Breast epithelium (tissue), 4 donors: ENCODE data around the gene BRIP1. TPM values are rescaled to one million over a fixed set of nuclear protein-coding genes. Genes with fewer than 3 reads are reported as not detected.

Experiments used
- DNase-seq, 2 donors: peaks; one replicate each; pipeline ENCODE4 v3.0.0-alpha.2; 2019; ENCODE audit warnings: low spot score in 2 of 2
- H3K27ac ChIP-seq, 2 donors: fragments of 200-600 bp; sonication (generic) in 1 of 2; one replicate each; pipeline ENCODE4 v1.5.1; 2016 to 2019; ENCODE audit warnings: mild to moderate bottlenecking in 1 of 2
- H3K27me3 ChIP-seq, 2 donors: fragments of 200-600 bp; sonication (generic) in 1 of 2; one replicate each; pipeline versions ENCODE4 v1.5.1 to v1.6.0; 2017 to 2019; ENCODE audit warnings: control low read depth in 1 of 2, mild to moderate bottlenecking in 1 of 2
- H3K36me3 ChIP-seq: fragments of 200-600 bp; one replicate; pipeline ENCODE4 v1.5.1; 2019
- H3K4me1 ChIP-seq, 2 donors: fragments of 200-600 bp; sonication (generic); one replicate each; pipeline ENCODE4 v1.5.1; 2016 to 2019; ENCODE audit warnings: control low read depth in 1 of 2
- H3K4me3 ChIP-seq, 3 donors: fragments of 200-600 bp; sonication (generic); 1 replicate in 2 of 3; 2 replicates in 1 of 3; pipeline ENCODE4 v1.5.1; 2016 to 2019; ENCODE audit warnings: mild to moderate bottlenecking in 3 of 3, moderate library complexity in 2 of 3
- H3K9me3 ChIP-seq, 2 donors: fragments of 200-600 bp; sonication (generic) in 1 of 2; one replicate each; pipeline ENCODE4 v1.5.1; 2016 to 2019; ENCODE audit warnings: control low read depth in 1 of 2
- CTCF ChIP-seq, 3 donors: fragments of 450-650 bp; IDR thresholded peaks; one replicate each; pipeline ENCODE4 v1.5.1; 2016 to 2017; ENCODE audit warnings: antibody characterized with exemption in 3 of 3, mild to moderate bottlenecking in 3 of 3, moderate library complexity in 3 of 3
- POLR2A ChIP-seq: fragments of 450-650 bp; IDR thresholded peaks from one replicate; pipeline ENCODE4 v1.6.1; 2016; ENCODE audit warnings: antibody characterized with exemption, mild to moderate bottlenecking, moderate library complexity
- POLR2AphosphoS5 ChIP-seq, 3 donors: sonication (generic); formaldehyde crosslinking; IDR thresholded peaks; one replicate each; pipeline ENCODE4 v1.6.1; 2017; ENCODE audit warnings: antibody characterized with exemption in 3 of 3
- intact Hi-C: fragments of 100-400 bp; cut with DNase I; formaldehyde crosslinking; loops from one replicate; pipeline ENCODE4 v1.15.1; 2023; ENCODE audit warnings: low total_unique reads
- total RNA-seq, 3 donors: library from RNA; depleted of rRNA; stranded (reverse); fragments of >200 nt; gene quantifications; one replicate each; pipeline ENCODE4 v1.1.0, GENCODE V29; 2016

The BRIP1 gene
- total RNA-seq, 3 donors from 2014 or later: 0.33 to 1.0 (median 0.48) TPM

GRCh38 chr17:61634942-61635538 is 228.3 kb downstream of the BRIP1 start:
- Histone ChIP-seq H3K27me3 (no peaks in the 10 kb centered on the region), H3K4me1 (no peaks in the 10 kb centered on the region), H3K9me3 (peaks cover 0 to 10% of the 10 kb centered on the region in 2 donors), H3K36me3 (no peaks in the 10 kb centered on the region), H3K4me3 (no peak overlapping the region), H3K27ac (no peak overlapping the region)
- no peak for DNase-seq
- intact Hi-C loops: no loop called here
- TF ChIP-seq POLR2AphosphoS5 (IDR thresholded peaks at IDR 0.05): no peak
- no peak for TF ChIP-seq CTCF (IDR thresholded peaks at IDR 0.05)
- no peak for TF ChIP-seq POLR2A

GRCh38 chr17:61634011-61634539 is 229.3 kb downstream of the BRIP1 start:
- Histone ChIP-seq H3K9me3 (peaks cover 0 to 10% of the 10 kb centered on the region in 2 donors), H3K36me3 (no peaks in the 10 kb centered on the region), H3K27ac (no peak overlapping the region), H3K4me1 (no peaks in the 10 kb centered on the region), H3K27me3 (no peaks in the 10 kb centered on the region), H3K4me3 (no peak overlapping the region)
- no peak for TF ChIP-seq CTCF (IDR thresholded peaks at IDR 0.05)
- no peak for TF ChIP-seq POLR2AphosphoS5 (IDR thresholded peaks at IDR 0.05)
- no peak for TF ChIP-seq POLR2A
- intact Hi-C loops: no loop called here
- DNase-seq: no peak

- H3K4me3 ChIP-seq: no peak overlapping the region
- TF ChIP-seq CTCF (IDR thresholded peaks at IDR 0.05) (no peak), POLR2AphosphoS5 (IDR thresholded peaks at IDR 0.05) (no peak), POLR2A (no peak)
- intact Hi-C loops: no loop called here
These were observed 230.5 kb downstream of the BRIP1 start for GRCh38 chr17:61632826-61633225.

GRCh38 chr17:61631800-61632199 is 231.5 kb downstream of the BRIP1 start:
- intact Hi-C loops: no loop called here
- no peak for TF ChIP-seq CTCF (IDR thresholded peaks at IDR 0.05)
- no peak for TF ChIP-seq POLR2AphosphoS5 (IDR thresholded peaks at IDR 0.05)
- no peak for TF ChIP-seq POLR2A
- no peaks in the 10 kb centered on the region for H3K27me3 ChIP-seq

More at GRCh38 chr17:61632826-61633225, 230.5 kb downstream of the BRIP1 start:
- peaks cover 0 to 10% of the 10 kb centered on the region in 2 donors for H3K9me3 ChIP-seq
- DNase-seq: no peak
- no peaks in the 10 kb centered on the region for H3K4me1 ChIP-seq
- H3K27ac ChIP-seq: no peak overlapping the region
- H3K36me3 ChIP-seq: no peaks in the 10 kb centered on the region
- H3K27me3 ChIP-seq: no peaks in the 10 kb centered on the region

More at GRCh38 chr17:61631800-61632199, 231.5 kb downstream of the BRIP1 start:
- no peak overlapping the region for H3K27ac ChIP-seq
- no peak for DNase-seq
- H3K4me3 ChIP-seq: no peak overlapping the region
- no peaks in the 10 kb centered on the region for H3K4me1 ChIP-seq
- H3K9me3 ChIP-seq: peaks cover 0 to 10% of the 10 kb centered on the region in 2 donors
- H3K36me3 ChIP-seq: no peaks in the 10 kb centered on the region

Other genes starting within 250 kb of the BRIP1 start
- 10 to 100 TPM in 2 of 3 donors, 1 to 10 TPM in 1; 8.3 to 15.2 (median 11.8) TPM for gene INTS2, start 64.5 kb upstream of the BRIP1 start, total RNA-seq
- gene MED13, start 201.8 kb upstream of the BRIP1 start, total RNA-seq: 100 to 1,000 TPM in 1 of 3 donors, 10 to 100 TPM in 2; 73.4 to 136 (median 92.1) TPM